ENCODE data around the gene STXBP1.

GRCh38 chr9:127588740-127589506 is 23.2 kb upstream of the STXBP1 start:
- TF ChIP-seq CTCF (IDR thresholded peaks at IDR 0.05; ENCODE audit: low read depth, low read length, poor library complexity, severe bottlenecking) (no peak), EZH2phosphoT487 (IDR thresholded peaks at IDR 0.05; ENCODE audit: borderline replicate concordance, low read length) (no peak)
